Sigmoid colon (tissue), 4 donors: ENCODE data around the gene HIVEP3.
A peak's percentile ranks its signal among the peaks of the same experiment; 100 is the strongest.

Experiments used
- CTCF ChIP-seq, 4 experiments: fragments of 450-650 bp in 3 of 4; fragments of 200-600 bp in 1 of 4; IDR thresholded peaks; one replicate each; pipeline ENCODE4 v1.5.1; 2016 to 2019; ENCODE audit warnings: antibody characterized with exemption in 4 of 4, mild to moderate bottlenecking in 3 of 4, moderate library complexity in 2 of 4
- EP300 ChIP-seq, 4 donors: sonication (generic); formaldehyde crosslinking; IDR thresholded peaks; one replicate each; pipeline ENCODE4 v1.6.1; 2017; ENCODE audit warnings: antibody characterized with exemption in 4 of 4
- POLR2A ChIP-seq, 2 donors: fragments of 450-650 bp; IDR thresholded peaks; one replicate each; pipeline ENCODE4 v1.6.1; 2016; ENCODE audit warnings: antibody characterized with exemption in 2 of 2, mild to moderate bottlenecking in 2 of 2, moderate library complexity in 2 of 2
- POLR2AphosphoS5 ChIP-seq, 4 donors: sonication (generic); formaldehyde crosslinking; IDR thresholded peaks; one replicate each; pipeline ENCODE4 v1.6.1; 2017; ENCODE audit warnings: antibody characterized with exemption in 4 of 4

- TF ChIP-seq CTCF (IDR thresholded peaks at IDR 0.05) (peak in 2 of 4 experiments; percentile 30 to 40), POLR2A (IDR thresholded peaks at IDR 0.05) (peak in 1 of 2 donors; percentile 65), POLR2AphosphoS5 (IDR thresholded peaks at IDR 0.05) (peak in 2 of 4 donors; percentile 21 to 29), EP300 (IDR thresholded peaks at IDR 0.05) (no peak)
Measured at GRCh38 chr1:41484402-41485241, 434.1 kb downstream of the HIVEP3 start, which contains the start of gene EDN2.
